Measurements from ENCODE around the gene TTF2.
"Not testable (repeated sequence)": the region's sequence is repeated elsewhere in the genome, so short reads cannot be mapped to it uniquely, and the experiment has no call there.

The TTF2 gene

DNA sequence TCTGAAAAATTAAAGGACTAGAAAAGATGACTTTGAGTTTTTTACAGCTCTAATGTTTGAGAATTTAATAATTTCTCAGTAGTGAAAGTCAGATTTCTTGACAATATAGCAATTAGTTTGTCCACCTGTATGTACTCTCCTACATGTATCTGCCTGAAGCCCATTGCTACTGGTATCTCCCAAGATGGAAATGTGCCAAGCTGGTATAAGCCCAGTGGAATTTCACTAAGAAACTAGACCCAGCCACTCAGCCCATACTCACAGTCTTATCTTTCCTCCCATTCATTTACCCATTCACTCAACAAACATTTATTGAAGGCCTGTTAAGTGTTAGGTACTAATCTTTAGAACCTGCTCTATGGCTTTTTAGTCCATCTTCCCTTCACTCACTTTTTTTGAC lies 83.0 kb downstream of the TTF2 start:
- no peak for DNase-seq
- intact Hi-C loops (cut with DNase I) = no loop called here

DNA sequence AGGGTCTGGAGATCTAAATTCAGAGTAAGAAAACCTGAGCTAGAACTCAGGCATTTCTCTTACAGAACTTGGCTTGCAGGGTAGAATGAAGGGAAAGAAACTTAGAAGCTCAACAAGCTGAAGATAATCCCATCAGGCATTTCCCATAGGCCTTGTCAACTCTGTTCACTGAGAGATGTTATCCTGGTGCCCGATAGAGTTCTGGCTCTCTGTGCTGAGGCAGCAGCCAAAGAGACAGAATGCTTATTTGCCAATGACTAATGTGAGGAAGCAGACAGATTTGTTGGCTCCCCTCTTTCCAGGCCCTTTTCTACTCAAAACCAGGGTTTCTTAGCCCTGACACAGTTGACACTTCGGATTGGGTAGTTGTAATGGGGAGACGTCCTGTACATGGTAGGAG lies 83.7 kb downstream of the TTF2 start:
- intact Hi-C loops (cut with DNase I) = no loop called here
- no peak for DNase-seq

DNA sequence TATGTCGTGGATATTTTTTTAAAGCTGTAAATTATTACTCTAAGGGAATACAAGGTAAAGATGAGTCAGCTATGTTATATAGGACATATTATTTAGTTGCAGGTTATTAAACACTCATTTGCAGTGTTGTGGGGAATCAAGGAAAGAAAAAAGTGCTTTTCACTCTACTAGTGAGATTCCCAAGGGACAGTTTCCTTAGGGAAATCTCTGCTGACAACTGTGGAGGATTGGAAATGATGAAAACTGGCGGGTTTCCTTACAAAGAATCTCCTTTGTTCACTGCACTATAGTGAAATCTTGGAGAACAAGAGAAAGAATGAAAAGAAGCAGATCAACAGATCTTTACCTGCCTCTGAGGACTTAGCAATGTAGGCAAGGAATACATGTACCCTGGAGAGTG lies 85.9 kb downstream of the TTF2 start:
- intact Hi-C loops (cut with DNase I) = no loop called here
- DNase-seq = no peak

DNA sequence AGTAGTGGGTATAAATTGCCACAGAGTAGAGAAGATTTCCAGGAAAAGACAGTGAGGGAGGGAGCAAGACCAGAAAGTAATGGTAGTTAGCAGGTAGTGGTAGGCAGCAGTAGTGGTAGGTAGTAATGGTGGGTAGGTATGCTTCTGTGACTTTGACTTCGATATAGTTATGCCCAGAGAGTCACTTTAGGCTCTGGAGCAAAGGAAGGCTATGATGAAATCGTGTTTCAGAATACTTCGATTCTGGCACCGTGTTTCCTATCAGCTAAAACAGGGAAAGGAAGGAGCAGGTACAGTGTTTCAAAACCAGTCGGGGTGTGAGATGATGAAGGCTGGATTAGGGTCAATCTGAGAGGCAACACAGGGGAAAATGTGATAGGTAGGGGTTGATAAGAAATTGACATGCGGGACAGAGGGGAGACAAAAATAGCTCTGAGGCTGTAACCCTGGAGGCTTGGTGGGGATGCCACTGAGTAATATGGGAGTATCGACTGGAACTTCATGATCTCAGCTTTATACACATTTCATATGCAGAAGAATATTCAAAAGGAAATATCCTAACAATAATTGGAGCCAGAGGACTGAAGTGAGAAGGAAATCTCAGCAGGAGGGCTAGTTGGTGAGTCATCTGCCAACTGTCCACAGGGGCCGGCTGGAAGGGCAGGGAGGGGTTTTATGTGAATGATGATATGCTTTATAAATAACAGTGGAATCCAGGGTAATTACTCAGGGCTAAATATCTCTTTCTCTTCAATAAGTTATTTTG lies 86.6 kb downstream of the TTF2 start:
- intact Hi-C loops (cut with DNase I) = no loop called here
- no peak for DNase-seq

DNA sequence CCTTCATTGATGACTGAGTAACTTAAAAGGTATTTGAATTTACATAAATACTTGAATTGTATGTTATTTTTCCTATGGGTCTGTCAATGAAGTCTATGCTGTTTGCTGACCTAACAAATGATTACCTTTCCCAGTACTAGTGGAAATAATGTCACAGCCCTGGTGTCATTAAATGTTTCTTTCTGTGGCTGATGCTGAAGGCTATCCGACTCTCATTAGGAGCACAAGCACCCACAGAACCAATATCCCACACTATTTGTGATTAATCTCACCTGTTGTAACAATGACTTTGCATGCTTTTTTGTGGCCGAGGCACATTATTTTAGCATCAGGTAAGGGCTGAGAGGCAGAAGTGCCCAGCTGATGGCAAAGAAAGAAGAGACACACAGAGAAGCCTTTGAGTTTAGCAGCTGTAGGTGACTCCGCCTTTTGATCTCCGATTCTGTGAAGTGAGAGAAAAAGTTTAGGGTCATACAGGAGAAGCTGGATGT lies 87.3 kb downstream of the TTF2 start:
- intact Hi-C loops (cut with DNase I) = no loop called here
- no peak for DNase-seq

DNA sequence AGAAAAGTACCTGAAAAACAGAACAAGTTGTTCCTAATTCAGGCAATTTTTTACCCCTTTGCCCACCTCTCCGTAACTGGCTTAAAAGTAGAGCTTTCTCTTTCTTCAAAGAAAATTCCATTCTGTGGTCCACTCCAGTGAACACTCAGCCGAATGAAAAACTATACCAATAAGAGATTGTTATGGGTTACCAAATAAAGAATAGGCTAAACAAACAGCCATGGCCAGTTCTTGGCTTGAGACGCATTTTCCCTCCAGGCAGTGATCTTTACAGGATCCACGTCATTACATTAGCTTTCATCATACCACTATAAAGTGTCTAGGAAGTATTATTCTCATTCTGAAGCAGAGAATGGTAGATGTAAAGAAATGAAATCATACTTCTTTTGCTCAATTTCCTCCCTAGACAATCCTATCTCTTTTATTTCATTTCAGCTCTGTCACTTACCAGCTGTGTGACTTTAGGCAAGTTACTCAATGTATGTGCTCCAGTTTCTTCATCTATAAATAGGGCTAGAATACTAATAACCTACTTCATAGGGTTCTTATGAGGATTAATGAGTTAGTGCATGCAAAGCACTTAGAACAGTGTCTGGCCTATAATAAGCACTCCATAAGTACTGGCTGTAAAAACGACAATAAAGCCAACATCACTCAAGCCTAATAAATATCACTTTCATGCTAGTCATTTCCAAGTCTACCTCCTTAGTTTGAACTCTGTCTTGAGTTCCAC lies 87.9 kb downstream of the TTF2 start:
- intact Hi-C loops (cut with DNase I) = no loop called here

DNA sequence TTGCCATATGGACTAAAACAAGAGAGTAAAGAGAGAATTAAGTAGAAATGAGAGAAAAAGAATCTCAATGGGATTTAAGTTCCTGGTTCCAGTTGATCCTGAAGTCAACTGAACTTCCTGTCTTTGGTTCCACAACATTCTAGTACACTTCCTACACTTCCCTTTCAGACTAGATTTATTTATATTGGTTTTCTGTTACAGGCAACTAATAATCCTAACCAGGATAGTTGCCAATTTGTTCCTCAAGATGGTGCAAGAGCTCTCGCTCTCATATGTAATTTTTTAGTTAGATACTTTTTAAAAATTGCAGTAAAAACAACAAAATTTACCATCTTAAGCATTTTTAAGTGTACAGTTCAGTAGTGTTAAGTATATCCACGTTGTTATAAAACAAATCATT lies 90.2 kb downstream of the TTF2 start:
- DNase-seq = no peak
- intact Hi-C loops (cut with DNase I) = no loop called here

More for the DNA sequence above, 87.9 kb downstream of the TTF2 start:
- no peak for DNase-seq

DNA sequence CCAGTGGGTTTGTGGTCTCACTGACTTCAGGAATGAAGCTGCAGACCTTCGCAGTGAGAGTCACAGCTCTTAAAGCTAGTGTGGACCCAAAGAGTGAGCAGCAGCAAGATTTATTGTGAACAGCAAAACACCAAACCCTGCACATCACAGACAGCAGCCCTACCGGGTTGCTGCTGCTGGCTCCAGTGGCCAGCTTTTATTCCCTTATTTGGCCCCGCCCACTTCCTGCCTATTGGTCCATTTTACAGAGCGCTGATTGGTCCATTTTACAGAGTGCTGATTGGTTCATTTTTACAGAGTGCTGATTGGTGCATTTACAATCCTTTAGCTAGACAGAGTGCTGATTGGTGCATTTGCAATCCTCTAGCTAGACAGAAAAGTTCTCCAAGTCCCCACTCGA lies 91.2 kb downstream of the TTF2 start:
- intact Hi-C loops (cut with DNase I); DNase-seq: not testable (repeated sequence)
